Hepatocyte (in vitro differentiated cells): ENCODE results near the gene NBAS.

ENCODE experiments used
- CTCF ChIP-seq: fragments of 200-600 bp; sonication (generic); IDR thresholded peaks from 2 replicates; pipeline ENCODE4 v1.5.1; 2016; ENCODE audit warnings: antibody characterized with exemption, mild to moderate bottlenecking; ENCODE audit not compliant: poor library complexity
- EZH2 ChIP-seq: fragments of 200-600 bp; sonication (generic); IDR thresholded peaks from 2 replicates; pipeline ENCODE4 v1.6.1; 2016; ENCODE audit warnings: antibody characterized with exemption, mild to moderate bottlenecking, borderline replicate concordance

DNA sequence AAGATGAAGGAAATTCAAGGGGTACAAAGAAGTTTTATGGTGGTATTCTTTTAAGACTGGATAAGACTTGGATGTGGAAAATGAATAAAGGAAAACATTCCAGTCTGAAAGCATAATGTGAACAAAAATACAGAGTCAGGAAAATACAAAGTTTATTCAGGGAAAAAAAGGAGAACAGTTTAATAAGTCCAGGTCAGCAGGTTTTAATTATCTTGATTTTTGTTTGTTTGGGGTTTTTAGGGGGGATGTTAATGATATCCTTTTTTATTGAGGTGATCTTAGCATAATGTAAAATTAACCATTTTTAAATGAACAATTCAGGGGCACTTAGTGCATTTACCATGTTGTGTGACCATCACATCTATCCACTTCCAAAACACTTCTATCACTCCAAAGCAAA, 80.6 kb downstream of the NBAS start:
- TF ChIP-seq CTCF (no peak), EZH2 (no peak)
